Ovary (tissue), 3 donors: ENCODE data around the gene SHD.

Experiments
- CTCF ChIP-seq, 3 donors: fragments of 450-650 bp in 2 of 3; fragments of 200-600 bp in 1 of 3; IDR thresholded peaks; one replicate each; pipeline versions ENCODE4 v1.5.1 to v1.8.0; 2016 to 2022; ENCODE audit warnings: antibody characterized with exemption in 3 of 3, mild to moderate bottlenecking in 1 of 3
- EP300 ChIP-seq: sonication (generic); formaldehyde crosslinking; IDR thresholded peaks from one replicate; pipeline ENCODE4 v1.6.1; 2017; ENCODE audit warnings: antibody characterized with exemption
- POLR2A ChIP-seq: fragments of 450-650 bp; IDR thresholded peaks from one replicate; pipeline ENCODE4 v1.6.1; 2017; ENCODE audit warnings: antibody characterized with exemption, mild to moderate bottlenecking, moderate library complexity
- donor health status: DM: no; HTN: no; CAD: no.

GRCh38 chr19:4302243-4302640 lies 23.2 kb downstream of the SHD start, which contains the start of gene TMIGD2:
- TF ChIP-seq CTCF (IDR thresholded peaks at IDR 0.05) (no peak), EP300 (no peak), POLR2A (no peak)
